GM12872 (cell line): ENCODE results near the gene GRAMD1A.

Experiments
- TF ChIP-seq, protein P1 (sequence below): IDR thresholded peaks from 3 replicates; pipeline ENCODE4 v1.5.1; 2011; ENCODE audit warnings: low read depth, mild to moderate bottlenecking, low read length, moderate library complexity; ENCODE audit not compliant: insufficient read depth

The GRAMD1A gene

GRCh38 chr19:35031072-35031881 lies 31.2 kb downstream of the GRAMD1A start:
- TF ChIP-seq, protein P1, sequence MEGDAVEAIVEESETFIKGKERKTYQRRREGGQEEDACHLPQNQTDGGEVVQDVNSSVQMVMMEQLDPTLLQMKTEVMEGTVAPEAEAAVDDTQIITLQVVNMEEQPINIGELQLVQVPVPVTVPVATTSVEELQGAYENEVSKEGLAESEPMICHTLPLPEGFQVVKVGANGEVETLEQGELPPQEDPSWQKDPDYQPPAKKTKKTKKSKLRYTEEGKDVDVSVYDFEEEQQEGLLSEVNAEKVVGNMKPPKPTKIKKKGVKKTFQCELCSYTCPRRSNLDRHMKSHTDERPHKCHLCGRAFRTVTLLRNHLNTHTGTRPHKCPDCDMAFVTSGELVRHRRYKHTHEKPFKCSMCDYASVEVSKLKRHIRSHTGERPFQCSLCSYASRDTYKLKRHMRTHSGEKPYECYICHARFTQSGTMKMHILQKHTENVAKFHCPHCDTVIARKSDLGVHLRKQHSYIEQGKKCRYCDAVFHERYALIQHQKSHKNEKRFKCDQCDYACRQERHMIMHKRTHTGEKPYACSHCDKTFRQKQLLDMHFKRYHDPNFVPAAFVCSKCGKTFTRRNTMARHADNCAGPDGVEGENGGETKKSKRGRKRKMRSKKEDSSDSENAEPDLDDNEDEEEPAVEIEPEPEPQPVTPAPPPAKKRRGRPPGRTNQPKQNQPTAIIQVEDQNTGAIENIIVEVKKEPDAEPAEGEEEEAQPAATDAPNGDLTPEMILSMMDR = no peak

DNA sequence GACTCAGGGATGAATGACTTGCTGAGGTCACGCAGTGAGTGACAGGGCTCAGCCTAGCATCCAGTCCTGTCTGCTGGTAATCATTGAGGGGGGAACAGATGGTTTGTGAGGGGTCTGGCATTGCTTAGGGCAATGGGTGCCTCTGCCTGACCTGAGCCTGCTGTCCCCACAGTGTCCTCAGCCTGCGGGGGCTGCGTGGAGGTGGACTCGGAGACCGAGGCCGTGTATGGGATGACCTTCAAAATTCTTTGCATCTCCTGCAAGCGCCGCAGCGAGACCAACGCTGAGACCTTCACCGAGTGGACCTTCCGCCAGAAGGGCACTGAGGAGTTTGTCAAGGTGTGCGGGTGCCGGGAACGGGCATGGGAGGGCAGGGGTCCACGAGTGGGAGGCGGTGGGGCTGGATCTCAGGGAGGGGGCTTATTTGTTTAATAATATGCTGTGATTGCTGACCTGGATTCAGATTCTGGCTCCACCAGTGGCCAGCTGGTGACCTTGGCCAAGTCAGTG lies 32.3 kb downstream of the GRAMD1A start:
- TF ChIP-seq, protein P1 = no peak

- TF ChIP-seq, protein P1 = no peak
Observed at GRCh38 chr19:35033067-35034004, 33.2 kb downstream of the GRAMD1A start.

DNA sequence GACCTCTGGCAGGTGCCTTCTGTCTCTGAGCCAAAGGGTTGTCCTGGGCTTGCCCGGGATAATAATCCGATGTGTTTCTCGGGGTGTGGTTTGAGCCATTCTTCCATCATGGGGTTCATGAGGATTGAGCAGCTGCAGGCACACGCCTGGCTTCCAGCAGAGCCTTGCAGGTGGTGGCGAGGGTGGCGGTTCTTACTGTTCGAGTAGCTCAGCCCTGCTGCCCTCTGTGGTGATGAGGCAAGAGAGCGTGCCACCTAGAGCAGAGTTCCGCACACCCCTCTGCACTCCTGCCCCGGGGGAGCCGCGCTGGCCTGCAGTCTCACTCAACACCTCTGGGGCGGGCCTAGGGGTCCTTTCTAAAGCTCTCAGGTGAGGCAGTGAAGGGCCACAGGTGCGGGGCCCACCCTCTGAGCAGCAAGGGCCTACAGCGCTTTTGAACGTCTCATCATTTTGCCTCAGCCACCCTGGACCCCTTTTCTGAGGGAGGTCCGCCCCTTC lies 33.9 kb downstream of the GRAMD1A start:
- TF ChIP-seq, protein P1 = no peak

GRCh38 chr19:35034588-35035382 lies 34.7 kb downstream of the GRAMD1A start:
- TF ChIP-seq, protein P1 = no peak

DNA sequence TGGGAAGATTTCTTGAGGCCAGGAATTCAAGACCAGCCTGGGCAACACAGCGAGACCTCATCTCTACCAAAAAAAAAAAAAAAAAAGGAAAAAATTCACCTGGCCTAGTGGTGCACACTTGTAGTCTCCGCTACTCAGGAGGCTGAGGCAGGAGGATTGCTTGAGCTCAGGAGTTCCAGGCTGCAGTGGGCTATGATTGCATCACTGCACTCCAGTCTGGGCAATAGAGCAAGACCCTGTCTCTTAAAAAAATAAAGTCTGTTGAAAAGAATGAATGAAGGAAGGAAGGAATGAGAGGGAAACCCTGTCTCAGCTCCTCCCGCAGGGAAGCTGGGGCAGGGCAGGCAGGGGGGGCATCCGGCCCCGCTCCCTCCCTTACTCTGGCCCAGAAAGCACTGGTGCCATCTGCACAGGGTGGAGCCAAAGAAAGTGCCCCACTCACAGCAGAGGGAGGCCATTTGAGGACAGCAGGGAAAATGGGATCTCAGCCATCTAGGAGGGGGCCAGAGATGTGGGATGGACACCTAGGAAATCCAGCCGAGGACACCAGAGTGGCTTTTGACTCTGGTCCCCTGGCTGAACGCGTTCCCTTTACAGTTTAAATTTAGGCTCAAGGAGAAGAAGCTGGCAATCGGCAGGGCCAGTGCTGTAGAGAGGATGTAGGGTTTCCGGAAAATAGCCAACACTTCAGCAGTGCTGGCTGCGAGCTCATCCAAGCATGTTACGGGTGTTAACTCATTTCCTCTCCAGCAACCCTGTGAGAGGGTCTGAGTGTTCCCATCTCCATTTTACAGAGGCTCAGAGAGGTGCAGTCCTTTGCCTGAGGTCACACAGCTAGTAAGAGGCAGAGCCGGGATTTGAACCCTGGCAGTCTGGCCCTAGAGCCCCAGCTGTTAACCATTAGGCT lies 37.8 kb downstream of the GRAMD1A start:
- TF ChIP-seq, protein P1 = no peak
